Globus pallidus (tissue), 1 donor: ENCODE results near the gene MYL3.
A peak's percentile ranks its signal among the peaks of the same experiment; 100 is the strongest.

ENCODE experiments used
- DNase-seq: peaks from one replicate; pipeline ENCODE4 v3.0.0-alpha.2; 2015; ENCODE audit warnings: low spot score

Gene MYL3

GRCh38 chr3:46883054-46883829 lies 20.0 kb upstream of the MYL3 start:
- DNase-seq: no peak

- no peak for DNase-seq
Observed at GRCh38 chr3:46882377-46883053, 19.3 kb upstream of the MYL3 start.

- no peak for DNase-seq
Observed at GRCh38 chr3:46881596-46882376, 18.5 kb upstream of the MYL3 start.

- DNase-seq: no peak
Observed at GRCh38 chr3:46880884-46881595, 17.8 kb upstream of the MYL3 start.

- DNase-seq: no peak
Observed at GRCh38 chr3:46878781-46879436, 15.7 kb upstream of the MYL3 start.

- no peak for DNase-seq
Observed at GRCh38 chr3:46877406-46878125, 14.3 kb upstream of the MYL3 start, which contains the start of gene PTH1R. TSS of gene PTH1R (plus strand) at chr3:46877721. CDS start at chr3:46883560, 5,839 bp downstream.

GRCh38 chr3:46876313-46877300 lies 13.4 kb upstream of the MYL3 start:
- no peak for DNase-seq

- no peak for DNase-seq
Observed at GRCh38 chr3:46875560-46875959, 12.3 kb upstream of the MYL3 start.

GRCh38 chr3:46874430-46874829 lies 11.2 kb upstream of the MYL3 start:
- DNase-seq: no peak

- no peak for DNase-seq
Observed at GRCh38 chr3:46873521-46873920, 10.3 kb upstream of the MYL3 start.

GRCh38 chr3:46871222-46871621 lies 8.0 kb upstream of the MYL3 start:
- no peak for DNase-seq

- no peak for DNase-seq
Observed at GRCh38 chr3:46870651-46871050, 7.4 kb upstream of the MYL3 start.

- no peak for DNase-seq
Observed at GRCh38 chr3:46869440-46869839, 6.2 kb upstream of the MYL3 start.

- DNase-seq: no peak
Observed at GRCh38 chr3:46868948-46869347, 5.7 kb upstream of the MYL3 start.

GRCh38 chr3:46868287-46868686 lies 5.0 kb upstream of the MYL3 start:
- no peak for DNase-seq

GRCh38 chr3:46867550-46867898 lies 4.3 kb upstream of the MYL3 start:
- DNase-seq: peak; percentile 51

GRCh38 chr3:46866720-46867549 lies 3.7 kb upstream of the MYL3 start:
- DNase-seq: peak; percentile 36

GRCh38 chr3:46866032-46866595 lies 2.9 kb upstream of the MYL3 start:
- no peak for DNase-seq
